Trophoblast cell (in vitro differentiated cells and primary cell): ENCODE results near the gene KCNB1.

Experiments
- DNase-seq, 2 donors: peaks; one replicate each; pipeline ENCODE4 v3.0.0-alpha.2; 2016
- H2AFZ ChIP-seq: 2 replicates; pipeline ENCODE4 v1.6.1; 2013; ENCODE audit warnings: low read length, moderate library complexity, mild to moderate bottlenecking; ENCODE audit not compliant: insufficient read depth, poor library complexity
- H2AK5ac ChIP-seq: 2 replicates; pipeline ENCODE4 v1.6.1; 2013; ENCODE audit warnings: mild to moderate bottlenecking, low read length
- H2BK120ac ChIP-seq: 2 replicates; pipeline ENCODE4 v1.6.1; 2013; ENCODE audit warnings: low read length, mild to moderate bottlenecking, moderate library complexity; ENCODE audit not compliant: insufficient read depth, poor library complexity
- H2BK12ac ChIP-seq: 2 replicates; pipeline ENCODE4 v1.6.1; 2013; ENCODE audit warnings: mild to moderate bottlenecking, low read length, moderate library complexity
- H2BK5ac ChIP-seq: 2 replicates; pipeline ENCODE4 v1.6.1; 2013; ENCODE audit warnings: low read length, low read depth, moderate library complexity, mild to moderate bottlenecking; ENCODE audit not compliant: poor library complexity
- H3K14ac ChIP-seq: 2 replicates; pipeline ENCODE4 v1.6.1; 2013; ENCODE audit warnings: mild to moderate bottlenecking, low read length
- H3K18ac ChIP-seq: 2 replicates; pipeline ENCODE4 v1.6.1; 2013; ENCODE audit warnings: mild to moderate bottlenecking, low read length
- H3K23ac ChIP-seq: 2 replicates; pipeline ENCODE4 v1.6.1; 2013; ENCODE audit warnings: low read length
- H3K27ac ChIP-seq: 2 replicates; pipeline ENCODE4 v1.5.1; 2013; ENCODE audit warnings: low read depth, mild to moderate bottlenecking, inconsistent platforms, low read length, moderate library complexity
- H3K27me3 ChIP-seq: 2 replicates; pipeline ENCODE4 v1.6.1; 2013; ENCODE audit warnings: inconsistent platforms, mild to moderate bottlenecking, low read length, moderate library complexity; ENCODE audit not compliant: insufficient read depth
- H3K36me3 ChIP-seq, 2 experiments: 1 replicate in 1 of 2; 2 replicates in 1 of 2; pipeline ENCODE4 v1.6.1; 2013; ENCODE audit warnings: low read length in 2 of 2, mild to moderate bottlenecking in 2 of 2, moderate library complexity in 1 of 2; ENCODE audit not compliant: insufficient read depth in 2 of 2, control insufficient read depth in 1 of 2
- H3K4ac ChIP-seq: 2 replicates; pipeline ENCODE4 v1.6.1; 2013; ENCODE audit warnings: low read depth, mild to moderate bottlenecking, low read length, moderate library complexity
- H3K4me1 ChIP-seq, 2 experiments: 1 replicate in 1 of 2; 2 replicates in 1 of 2; pipeline ENCODE4 v1.6.1; 2013; ENCODE audit warnings: low read length in 2 of 2, mild to moderate bottlenecking in 2 of 2, moderate library complexity in 1 of 2; ENCODE audit not compliant: insufficient read depth in 2 of 2, control insufficient read depth in 1 of 2
- H3K4me2 ChIP-seq: 2 replicates; pipeline ENCODE4 v1.6.1; 2013; ENCODE audit warnings: inconsistent platforms, mild to moderate bottlenecking, low read length, moderate library complexity
- H3K4me3 ChIP-seq: 2 replicates; pipeline ENCODE4 v1.5.1; 2013; ENCODE audit warnings: mild to moderate bottlenecking, low read depth, low read length, inconsistent platforms
- H3K79me1 ChIP-seq: one replicate; pipeline ENCODE4 v1.6.1; 2013; ENCODE audit warnings: low read length
- H3K79me2 ChIP-seq: 2 replicates; pipeline ENCODE4 v1.6.1; 2013; ENCODE audit warnings: low read length, mild to moderate bottlenecking; ENCODE audit not compliant: control insufficient read depth, insufficient read depth, poor library complexity
- H3K9ac ChIP-seq: 2 replicates; pipeline ENCODE4 v1.6.1; 2013; ENCODE audit warnings: mild to moderate bottlenecking, low read length
- H3K9me3 ChIP-seq: 2 replicates; pipeline ENCODE4 v1.6.1; 2013; ENCODE audit warnings: low read depth, mild to moderate bottlenecking, control low read depth, inconsistent platforms, low read length; ENCODE audit not compliant: insufficient read depth
- H4K12ac ChIP-seq: 2 replicates; pipeline ENCODE4 v1.6.1; 2013; ENCODE audit warnings: low read depth, mild to moderate bottlenecking, low read length, moderate library complexity
- H4K8ac ChIP-seq: 2 replicates; pipeline ENCODE4 v1.6.1; 2013; ENCODE audit warnings: low read depth, mild to moderate bottlenecking, low read length, moderate library complexity
- H4K91ac ChIP-seq: one replicate; pipeline ENCODE4 v1.6.1; 2013; ENCODE audit warnings: low read depth, mild to moderate bottlenecking, low read length, moderate library complexity
- WGBS: extraction: QIAGEN DNeasy Blood & Tissue Kit; methylation state at CpG from one replicate; pipeline ENCODE4 v1.1.7; 2013; ENCODE audit warnings: missing lambda C conversion rate; ENCODE audit not compliant: insufficient read length, insufficient coverage; ENCODE audit errors: extremely low coverage; 5-methylcytosine and 5-hydroxymethylcytosine counted together

The KCNB1 gene

GRCh38 chr20:49501917-49502316 is 19.4 kb upstream of the KCNB1 start:
- no peak overlapping the region for H2AFZ ChIP-seq
- no peak overlapping the region for H4K8ac ChIP-seq
- DNase-seq: peak in 1 of 2 donors; percentile 48
- H3K14ac ChIP-seq: no peak overlapping the region
- no peaks in the 10 kb centered on the region for H3K9me3 ChIP-seq
- WGBS: no CpG with 5 or more reads among the region's 3 CpGs
- no peak overlapping the region for H4K91ac ChIP-seq
- no peak overlapping the region for H3K4ac ChIP-seq
- H3K4me2 ChIP-seq: no peak overlapping the region
- no peak overlapping the region for H3K18ac ChIP-seq
- H2BK12ac ChIP-seq: no peak overlapping the region
- H3K9ac ChIP-seq: no peak overlapping the region
- H3K79me1 ChIP-seq: no peaks in the 10 kb centered on the region
- H2BK120ac ChIP-seq: no peak overlapping the region
- no peak overlapping the region for H3K27ac ChIP-seq
- no peaks in the 10 kb centered on the region for H3K27me3 ChIP-seq
- H4K12ac ChIP-seq: no peak overlapping the region
- H3K79me2 ChIP-seq: no peaks in the 10 kb centered on the region
- H2AK5ac ChIP-seq: no peak overlapping the region
- H3K23ac ChIP-seq: no peak overlapping the region
- no peak overlapping the region for H3K4me3 ChIP-seq
- no peaks in the 10 kb centered on the region for H3K36me3 ChIP-seq
- H2BK5ac ChIP-seq: no peak overlapping the region
- H3K4me1 ChIP-seq: no peaks in the 10 kb centered on the region

GRCh38 chr20:49497398-49497669 is 14.9 kb upstream of the KCNB1 start:
- WGBS: no CpG with 5 or more reads among the region's 1 CpG
- H3K27me3 ChIP-seq: no peaks in the 10 kb centered on the region

GRCh38 chr20:49496553-49497397 is 14.3 kb upstream of the KCNB1 start:
- WGBS: no CpG with 5 or more reads among the region's 5 CpGs

More at GRCh38 chr20:49497398-49497669, 14.9 kb upstream of the KCNB1 start:
- H3K79me1 ChIP-seq: no peaks in the 10 kb centered on the region
- no peak for DNase-seq
- no peak overlapping the region for H2BK120ac ChIP-seq
- no peak overlapping the region for H4K8ac ChIP-seq
- no peak overlapping the region for H3K23ac ChIP-seq
- no peaks in the 10 kb centered on the region for H3K9me3 ChIP-seq
- no peak overlapping the region for H4K12ac ChIP-seq
- H3K27ac ChIP-seq: no peak overlapping the region
- no peak overlapping the region for H2BK5ac ChIP-seq
- no peak overlapping the region for H3K9ac ChIP-seq
- H3K14ac ChIP-seq: no peak overlapping the region
- no peak overlapping the region for H3K18ac ChIP-seq
- H3K4me2 ChIP-seq: no peak overlapping the region
- H2AFZ ChIP-seq: no peak overlapping the region
- H3K4ac ChIP-seq: no peak overlapping the region
- no peaks in the 10 kb centered on the region for H3K4me1 ChIP-seq
- no peaks in the 10 kb centered on the region for H3K36me3 ChIP-seq
- H2BK12ac ChIP-seq: no peak overlapping the region
- H3K79me2 ChIP-seq: no peaks in the 10 kb centered on the region
- no peak overlapping the region for H3K4me3 ChIP-seq
- no peak overlapping the region for H2AK5ac ChIP-seq
- H4K91ac ChIP-seq: no peak overlapping the region

GRCh38 chr20:49496043-49496442 is 13.6 kb upstream of the KCNB1 start:
- Histone ChIP-seq H2BK5ac (no peak overlapping the region), H4K12ac (no peak overlapping the region), H3K9ac (no peak overlapping the region), H3K4me2 (no peak overlapping the region), H2AFZ (no peak overlapping the region), H3K4ac (no peak overlapping the region), H3K14ac (no peak overlapping the region), H3K27ac (no peak overlapping the region), H3K9me3 (no peaks in the 10 kb centered on the region), H3K4me3 (no peak overlapping the region), H2BK120ac (no peak overlapping the region), H3K79me2 (no peaks in the 10 kb centered on the region), H4K8ac (no peak overlapping the region), H3K23ac (no peak overlapping the region), H3K4me1 (no peaks in the 10 kb centered on the region), H2AK5ac (no peak overlapping the region), H4K91ac (no peak overlapping the region), H3K27me3 (no peaks in the 10 kb centered on the region), H3K36me3 (no peaks in the 10 kb centered on the region), H2BK12ac (no peak overlapping the region), H3K79me1 (no peaks in the 10 kb centered on the region), H3K18ac (no peak overlapping the region)
- DNase-seq: no peak
- WGBS: 100% methylated on average over 4 of the region's 4 CpGs

More at GRCh38 chr20:49496553-49497397, 14.3 kb upstream of the KCNB1 start:
- Histone ChIP-seq H3K4me2 (no peak overlapping the region), H3K9me3 (no peaks in the 10 kb centered on the region), H4K8ac (no peak overlapping the region), H3K14ac (no peak overlapping the region), H3K18ac (no peak overlapping the region), H3K4me3 (no peak overlapping the region), H4K12ac (no peak overlapping the region), H3K9ac (no peak overlapping the region), H3K23ac (no peak overlapping the region), H2BK12ac (no peak overlapping the region), H3K27me3 (no peaks in the 10 kb centered on the region), H4K91ac (no peak overlapping the region), H3K79me1 (no peaks in the 10 kb centered on the region), H3K4ac (no peak overlapping the region), H2BK120ac (no peak overlapping the region), H3K79me2 (no peaks in the 10 kb centered on the region), H3K4me1 (no peaks in the 10 kb centered on the region), H3K36me3 (no peaks in the 10 kb centered on the region), H3K27ac (no peak overlapping the region), H2BK5ac (no peak overlapping the region), H2AK5ac (no peak overlapping the region), H2AFZ (no peak overlapping the region)
- no peak for DNase-seq
